MM.1S (cell line): ENCODE measurements around the gene ABO.

Source experiments
- DNase-seq: peaks from one replicate; pipeline ENCODE4 v3.0.0-alpha.2; 2015
- H2AFZ ChIP-seq: fragments of 300-600 bp; sonication (generic); 2 replicates; pipeline ENCODE4 v1.6.0; 2016; ENCODE audit warnings: antibody characterized with exemption, low read length
- H3F3A ChIP-seq: fragments of 300-600 bp; sonication (generic); 2 replicates; pipeline ENCODE4 v1.6.1; 2016; ENCODE audit warnings: mild to moderate bottlenecking, antibody characterized with exemption, low read length, moderate library complexity, mixed read lengths; ENCODE audit not compliant: insufficient read depth
- H3K27ac ChIP-seq: fragments of 300-600 bp; sonication (generic); 2 replicates; pipeline ENCODE4 v1.5.1; 2016; ENCODE audit warnings: mild to moderate bottlenecking, low read length
- H3K27me3 ChIP-seq: fragments of 300-600 bp; sonication (generic); replicated peaks from 2 replicates; pipeline ENCODE4 v1.6.0; 2016; ENCODE audit warnings: low read length; ENCODE audit not compliant: insufficient read depth
- H3K36me3 ChIP-seq: fragments of 300-600 bp; sonication (generic); replicated peaks from 2 replicates; pipeline ENCODE4 v1.6.1; 2016; ENCODE audit warnings: mild to moderate bottlenecking, low read length, mixed read lengths; ENCODE audit not compliant: insufficient read depth
- H3K4me1 ChIP-seq: fragments of 300-600 bp; sonication (generic); 2 replicates; pipeline ENCODE4 v1.6.1; 2016; ENCODE audit warnings: low read length, mixed read lengths
- H3K4me2 ChIP-seq: fragments of 300-600 bp; sonication (generic); 2 replicates; pipeline ENCODE4 v1.6.0; 2016; ENCODE audit warnings: low read depth, low read length
- H3K4me3 ChIP-seq: fragments of 300-600 bp; sonication (generic); 2 replicates; pipeline ENCODE4 v1.5.1; 2016; ENCODE audit warnings: low read length, mixed read lengths
- H3K79me2 ChIP-seq: fragments of 300-600 bp; sonication (generic); 2 replicates; pipeline ENCODE4 v1.6.1; 2016; ENCODE audit warnings: mixed run types, low read length, mixed read lengths
- H3K9ac ChIP-seq: fragments of 300-600 bp; sonication (generic); 2 replicates; pipeline ENCODE4 v1.6.1; 2016; ENCODE audit warnings: low read length, mixed read lengths
- H3K9me2 ChIP-seq: fragments of 300-600 bp; sonication (generic); replicated peaks from 2 replicates; pipeline ENCODE4 v1.6.1; 2016; ENCODE audit warnings: mild to moderate bottlenecking, low read length, mixed read lengths; ENCODE audit not compliant: insufficient read depth
- H3K9me3 ChIP-seq: fragments of 300-600 bp; sonication (generic); replicated peaks from 2 replicates; pipeline ENCODE4 v1.6.1; 2016; ENCODE audit warnings: mild to moderate bottlenecking, low read length, mixed read lengths; ENCODE audit not compliant: insufficient read depth
- H4K20me1 ChIP-seq: fragments of 300-600 bp; sonication (generic); 2 replicates; pipeline ENCODE4 v1.6.1; 2016; ENCODE audit warnings: mild to moderate bottlenecking, low read length, moderate library complexity, mixed read lengths; ENCODE audit not compliant: insufficient read depth
- EZH2 ChIP-seq: fragments of 300-600 bp; sonication (generic); optimal IDR thresholded peaks from 2 replicates; pipeline ENCODE3; 2017; ENCODE audit warnings: low read depth, mild to moderate bottlenecking, antibody characterized with exemption, low read length, mixed read lengths
- EZH2phosphoT487 ChIP-seq: fragments of 300-600 bp; sonication (generic); IDR thresholded peaks from 2 replicates; pipeline ENCODE4 v1.6.1; 2018; ENCODE audit warnings: antibody characterized with exemption, low read length
- TF ChIP-seq, protein P1 (sequence below): fragments of 300-600 bp; sonication (generic); IDR thresholded peaks from 2 replicates; pipeline ENCODE4 v1.5.1; 2016; ENCODE audit warnings: antibody characterized with exemption, low read length, mixed read lengths

The ABO gene

DNA sequence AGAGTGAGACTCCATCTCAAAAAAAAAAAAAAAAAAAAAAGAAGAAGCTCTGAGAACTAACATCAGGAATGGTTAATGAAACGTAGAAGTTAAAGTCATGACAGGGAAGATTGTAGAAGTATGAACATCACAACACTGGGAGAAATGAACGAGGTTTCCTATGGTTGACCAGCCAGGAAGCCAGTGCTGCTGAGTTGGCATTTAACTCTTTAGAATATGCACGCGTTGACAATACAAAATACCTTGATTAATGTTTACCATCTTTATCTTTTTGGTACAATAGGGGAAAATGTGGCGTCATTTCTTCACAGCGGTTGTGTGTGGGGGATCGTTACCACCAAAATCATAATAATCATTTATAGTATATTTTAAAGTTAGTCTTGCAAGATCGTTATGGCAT, 32.0 kb downstream of the ABO start:
- no peak overlapping the region for H3K4me2 ChIP-seq
- H3K4me1 ChIP-seq = no peaks in the 10 kb centered on the region
- no peak for DNase-seq
- no peak overlapping the region for H3K27ac ChIP-seq
- H3K27me3 ChIP-seq = peaks cover 98% of the 10 kb centered on the region
- H3K9me3 ChIP-seq = no peaks in the 10 kb centered on the region
- H3K36me3 ChIP-seq = no peaks in the 10 kb centered on the region
- no peak overlapping the region for H3K9ac ChIP-seq
- H3K9me2 ChIP-seq = no peaks in the 10 kb centered on the region
- H3K79me2 ChIP-seq = no peaks in the 10 kb centered on the region
- TF ChIP-seq, protein P1, sequence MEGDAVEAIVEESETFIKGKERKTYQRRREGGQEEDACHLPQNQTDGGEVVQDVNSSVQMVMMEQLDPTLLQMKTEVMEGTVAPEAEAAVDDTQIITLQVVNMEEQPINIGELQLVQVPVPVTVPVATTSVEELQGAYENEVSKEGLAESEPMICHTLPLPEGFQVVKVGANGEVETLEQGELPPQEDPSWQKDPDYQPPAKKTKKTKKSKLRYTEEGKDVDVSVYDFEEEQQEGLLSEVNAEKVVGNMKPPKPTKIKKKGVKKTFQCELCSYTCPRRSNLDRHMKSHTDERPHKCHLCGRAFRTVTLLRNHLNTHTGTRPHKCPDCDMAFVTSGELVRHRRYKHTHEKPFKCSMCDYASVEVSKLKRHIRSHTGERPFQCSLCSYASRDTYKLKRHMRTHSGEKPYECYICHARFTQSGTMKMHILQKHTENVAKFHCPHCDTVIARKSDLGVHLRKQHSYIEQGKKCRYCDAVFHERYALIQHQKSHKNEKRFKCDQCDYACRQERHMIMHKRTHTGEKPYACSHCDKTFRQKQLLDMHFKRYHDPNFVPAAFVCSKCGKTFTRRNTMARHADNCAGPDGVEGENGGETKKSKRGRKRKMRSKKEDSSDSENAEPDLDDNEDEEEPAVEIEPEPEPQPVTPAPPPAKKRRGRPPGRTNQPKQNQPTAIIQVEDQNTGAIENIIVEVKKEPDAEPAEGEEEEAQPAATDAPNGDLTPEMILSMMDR = no peak
- no peak for TF ChIP-seq EZH2phosphoT487
- no peak for TF ChIP-seq EZH2
- no peaks in the 10 kb centered on the region for H3F3A ChIP-seq
- H3K4me3 ChIP-seq = no peak overlapping the region
- H4K20me1 ChIP-seq = no peaks in the 10 kb centered on the region
- H2AFZ ChIP-seq = no peak overlapping the region

DNA sequence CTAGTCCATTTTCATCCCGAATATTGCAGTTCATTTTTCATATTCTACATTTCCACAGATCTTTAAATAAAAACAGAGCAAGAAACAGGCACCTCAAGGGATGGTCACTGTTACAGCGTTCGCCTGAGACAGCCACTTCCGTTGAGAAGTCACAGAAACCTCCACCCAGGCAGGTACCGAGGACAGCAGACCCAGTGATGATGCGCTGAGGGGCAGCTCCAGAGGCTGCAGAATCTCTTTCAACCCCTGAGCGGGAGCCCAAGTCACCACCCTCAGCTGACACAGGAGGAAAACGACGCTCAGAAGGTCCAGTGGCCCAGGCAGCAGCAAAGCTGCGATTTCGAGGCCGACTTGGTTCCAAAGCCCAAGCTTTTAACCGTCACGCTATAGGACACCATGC, 32.8 kb downstream of the ABO start:
- Histone ChIP-seq H4K20me1 (no peaks in the 10 kb centered on the region), H3K9me3 (no peaks in the 10 kb centered on the region), H3K27me3 (peaks cover 98% of the 10 kb centered on the region), H2AFZ (no peak overlapping the region), H3K9ac (no peak overlapping the region), H3F3A (no peaks in the 10 kb centered on the region), H3K27ac (no peak overlapping the region), H3K4me3 (no peak overlapping the region), H3K9me2 (no peaks in the 10 kb centered on the region), H3K36me3 (no peaks in the 10 kb centered on the region), H3K4me2 (no peak overlapping the region), H3K4me1 (no peaks in the 10 kb centered on the region), H3K79me2 (no peaks in the 10 kb centered on the region)
- TF ChIP-seq EZH2 (no peak), EZH2phosphoT487 (no peak)
- TF ChIP-seq, protein P1 = no peak
- DNase-seq = no peak

DNA sequence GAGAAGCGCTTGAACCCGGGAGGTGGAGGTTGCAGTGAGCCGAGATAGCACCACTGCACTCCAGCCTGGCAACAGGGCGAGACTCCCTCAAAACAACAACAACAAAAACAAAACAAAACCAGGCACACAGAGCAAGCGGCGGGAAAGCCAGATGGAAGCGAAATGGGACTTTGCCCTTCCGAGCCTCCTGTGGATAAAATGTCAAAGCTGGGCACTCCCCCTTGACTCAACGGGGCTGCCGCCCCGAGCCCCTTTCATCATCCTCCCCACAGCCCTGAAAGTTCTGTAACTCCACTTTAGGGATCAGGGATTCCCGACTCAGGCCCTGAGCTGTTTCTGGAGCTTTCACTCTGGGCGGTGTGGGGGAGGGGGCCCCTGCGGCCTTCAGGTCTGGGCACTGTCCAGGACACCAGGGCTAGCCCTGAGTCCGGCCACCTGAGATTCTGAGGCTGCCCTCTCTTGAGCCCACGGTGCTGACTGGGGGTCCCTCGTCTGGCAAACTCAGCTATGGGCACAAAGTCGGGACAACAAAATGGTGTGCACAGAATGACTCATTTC, 35.4 kb downstream of the ABO start:
- no peak for DNase-seq
- no peaks in the 10 kb centered on the region for H3F3A ChIP-seq
- H3K4me3 ChIP-seq = no peak overlapping the region
- H3K9me2 ChIP-seq = no peaks in the 10 kb centered on the region
- H3K27ac ChIP-seq = no peak overlapping the region
- H4K20me1 ChIP-seq = no peaks in the 10 kb centered on the region
- H3K27me3 ChIP-seq = peaks cover 95% of the 10 kb centered on the region
- H3K79me2 ChIP-seq = no peaks in the 10 kb centered on the region
- H3K36me3 ChIP-seq = no peaks in the 10 kb centered on the region
- no peak overlapping the region for H3K9ac ChIP-seq
- H3K4me1 ChIP-seq = no peaks in the 10 kb centered on the region
- H3K9me3 ChIP-seq = no peaks in the 10 kb centered on the region
- no peak overlapping the region for H2AFZ ChIP-seq
- TF ChIP-seq, protein P1 = no peak
- TF ChIP-seq EZH2phosphoT487 (no peak), EZH2 (no peak)
- H3K4me2 ChIP-seq = no peak overlapping the region
